ENCODE measurements around the gene TEX101.

Gene TEX101

GRCh38 chr19:43407416-43408005, 7.2 kb upstream of the TEX101 start:
- ChIA-PET POLR2A (ENCODE audit: low non-redundant PET) (no interaction called here), CTCF (no interaction called here)
- no peak overlapping the region for H3K27ac ChIP-seq
- no peak for DNase-seq (ENCODE audit: low spot score)
- TF ChIP-seq CTCF (conservative IDR thresholded peaks at IDR 0.05; ENCODE audit: low read depth) = no peak

- ChIA-PET CTCF (no interaction called here), POLR2A (ENCODE audit: low non-redundant PET) (no interaction called here)
- no peak for DNase-seq (ENCODE audit: low spot score)
- no peak overlapping the region for H3K27ac ChIP-seq
- no peak for TF ChIP-seq CTCF (conservative IDR thresholded peaks at IDR 0.05; ENCODE audit: low read depth)
These were observed 6.6 kb upstream of the TEX101 start for GRCh38 chr19:43408043-43408442.

- ChIA-PET CTCF (interaction anchor here (0.6 to 0.7 kb wide), 2 partner anchors 1152 to 1536 kb away, joined by 3 to 4 read pairs; no protein-coding TSS in a partner anchor), POLR2A (ENCODE audit: low non-redundant PET) (no interaction called here)
- no peak for TF ChIP-seq CTCF (conservative IDR thresholded peaks at IDR 0.05; ENCODE audit: low read depth)
- DNase-seq (ENCODE audit: low spot score) = no peak
- H3K27ac ChIP-seq = no peak overlapping the region
These were observed 5.3 kb upstream of the TEX101 start for GRCh38 chr19:43409415-43409814.

GRCh38 chr19:43412441-43412840, 2.2 kb upstream of the TEX101 start:
- CTCF ChIA-PET = no interaction called here
- POLR2A ChIA-PET (ENCODE audit: low non-redundant PET) = no interaction called here
- no peak for DNase-seq (ENCODE audit: low spot score)
- H3K27ac ChIP-seq = no peak overlapping the region
- TF ChIP-seq CTCF (conservative IDR thresholded peaks at IDR 0.05; ENCODE audit: low read depth) = no peak

- DNase-seq (ENCODE audit: low spot score) = no peak
- TF ChIP-seq CTCF (conservative IDR thresholded peaks at IDR 0.05; ENCODE audit: low read depth) = no peak
- POLR2A ChIA-PET (ENCODE audit: low non-redundant PET) = no interaction called here
- CTCF ChIA-PET = interaction anchor here (0.9 kb wide), 1 partner anchor 15 kb away, joined by 3 read pairs; no protein-coding TSS in a partner anchor
- no peak overlapping the region for H3K27ac ChIP-seq
These were observed 2.4 kb downstream of the TEX101 start for GRCh38 chr19:43416951-43417623.

- ChIA-PET CTCF (no interaction called here), POLR2A (ENCODE audit: low non-redundant PET) (no interaction called here)
- DNase-seq (ENCODE audit: low spot score) = no peak
- H3K27ac ChIP-seq = no peak overlapping the region
- no peak for TF ChIP-seq CTCF (conservative IDR thresholded peaks at IDR 0.05; ENCODE audit: low read depth)
These were observed 6.3 kb downstream of the TEX101 start for GRCh38 chr19:43420954-43421353.
